Prostate gland (tissue), 2 donors: ENCODE results near the gene DERL3.

ENCODE experiments used
- CTCF ChIP-seq, 4 experiments: fragments of 200-600 bp in 2 of 4; fragments of 450-650 bp in 2 of 4; sonication (generic) in 2 of 4; IDR thresholded peaks; 1 replicate in 3 of 4; 2 replicates in 1 of 4; pipeline ENCODE4 v1.5.1; 2016 to 2019; ENCODE audit warnings: antibody characterized with exemption in 4 of 4, mild to moderate bottlenecking in 2 of 4, moderate library complexity in 2 of 4
- POLR2A ChIP-seq: fragments of 450-650 bp; IDR thresholded peaks from one replicate; pipeline ENCODE4 v1.6.1; 2016; ENCODE audit warnings: antibody characterized with exemption, mild to moderate bottlenecking
- POLR2AphosphoS5 ChIP-seq: sonication (generic); formaldehyde crosslinking; IDR thresholded peaks from one replicate; pipeline ENCODE4 v1.6.1; 2017; ENCODE audit warnings: antibody characterized with exemption

GRCh38 chr22:23791738-23792645, 46.8 kb downstream of the DERL3 start:
- TF ChIP-seq CTCF (IDR thresholded peaks at IDR 0.05) (no peak), POLR2AphosphoS5 (no peak), POLR2A (no peak)
